GM18867 (cell line): Measurements from ENCODE around the gene EMD.
"Not testable (repeated sequence)": the region's sequence is repeated elsewhere in the genome, so short reads cannot be mapped to it uniquely, and the experiment has no call there.

Source experiments
- ATAC-seq: cut with Tn5 transposase; IDR thresholded peaks from one replicate; pipeline ENCODE4 v1.9.1; 2021; ENCODE audit warnings: mild to moderate bottlenecking, moderate library complexity; ENCODE audit not compliant: unreplicated experiment

The EMD gene

DNA sequence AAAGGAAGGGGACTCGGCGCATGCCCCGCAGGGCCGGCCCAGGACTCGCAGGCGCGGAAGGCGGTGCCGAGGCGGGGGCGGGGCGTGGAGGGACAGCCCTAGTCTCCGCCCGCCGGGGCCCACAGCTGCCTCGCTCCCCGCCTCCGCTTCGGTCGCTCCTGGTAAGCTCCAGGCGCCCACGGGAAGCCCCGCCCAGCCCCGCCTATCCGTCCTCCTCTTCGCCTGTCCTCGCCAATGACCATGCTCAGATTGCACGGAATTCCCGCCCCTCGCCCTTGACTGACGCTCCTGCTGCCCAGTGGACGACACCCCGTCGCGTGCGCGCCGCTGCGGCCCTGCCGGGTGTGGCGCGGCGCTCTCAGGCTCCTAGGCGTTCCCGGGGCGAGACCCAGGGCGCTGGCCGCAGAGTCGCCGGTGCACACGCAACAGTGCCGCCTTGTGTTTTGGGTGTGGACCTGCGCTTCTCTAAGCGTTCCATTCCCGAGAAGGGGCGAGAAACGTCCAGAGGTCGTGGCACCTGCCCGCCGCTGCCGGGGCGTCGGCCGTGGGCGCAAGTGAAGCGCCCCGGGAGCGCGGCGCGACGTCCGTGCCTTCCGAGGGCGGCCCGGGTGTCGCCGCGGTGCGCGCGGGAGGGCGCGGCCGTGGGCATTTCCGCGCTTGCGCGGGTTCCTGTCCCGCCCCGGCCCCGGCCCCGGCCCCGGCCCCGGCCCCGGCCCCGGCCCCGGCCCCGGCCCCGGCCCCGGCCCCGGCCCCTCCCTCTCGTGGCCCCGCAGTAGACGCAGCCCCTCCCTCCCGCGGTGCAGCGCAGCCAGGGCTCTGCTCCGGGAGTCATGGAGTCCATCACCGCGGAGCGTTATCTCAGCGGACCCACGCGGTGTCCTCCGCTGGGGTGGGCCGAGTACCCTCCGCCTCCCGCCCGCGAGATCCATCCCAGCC, 11.0 kb downstream of the EMD start:
- peak; percentile 67 for ATAC-seq

DNA sequence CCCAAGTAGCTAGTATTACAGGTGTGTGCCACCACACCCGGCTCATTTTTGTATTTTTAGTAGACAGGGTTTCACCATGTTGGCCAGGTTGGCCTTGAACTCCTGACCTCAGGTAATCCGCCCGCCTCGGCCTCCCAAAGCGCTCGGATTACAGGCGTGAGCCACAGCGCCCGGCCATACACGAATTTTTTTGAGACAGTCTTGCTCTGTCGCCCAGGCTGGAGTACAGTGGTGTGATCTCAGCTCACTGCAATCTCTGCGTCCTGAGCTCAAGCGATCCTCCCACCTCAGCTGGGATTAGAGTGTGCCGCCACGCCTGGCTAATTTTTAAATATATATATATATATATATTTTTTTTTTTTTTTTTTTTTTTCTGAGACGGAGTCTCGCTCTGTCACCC, 17.3 kb downstream of the EMD start:
- ATAC-seq, result not testable (repeated sequence)

DNA sequence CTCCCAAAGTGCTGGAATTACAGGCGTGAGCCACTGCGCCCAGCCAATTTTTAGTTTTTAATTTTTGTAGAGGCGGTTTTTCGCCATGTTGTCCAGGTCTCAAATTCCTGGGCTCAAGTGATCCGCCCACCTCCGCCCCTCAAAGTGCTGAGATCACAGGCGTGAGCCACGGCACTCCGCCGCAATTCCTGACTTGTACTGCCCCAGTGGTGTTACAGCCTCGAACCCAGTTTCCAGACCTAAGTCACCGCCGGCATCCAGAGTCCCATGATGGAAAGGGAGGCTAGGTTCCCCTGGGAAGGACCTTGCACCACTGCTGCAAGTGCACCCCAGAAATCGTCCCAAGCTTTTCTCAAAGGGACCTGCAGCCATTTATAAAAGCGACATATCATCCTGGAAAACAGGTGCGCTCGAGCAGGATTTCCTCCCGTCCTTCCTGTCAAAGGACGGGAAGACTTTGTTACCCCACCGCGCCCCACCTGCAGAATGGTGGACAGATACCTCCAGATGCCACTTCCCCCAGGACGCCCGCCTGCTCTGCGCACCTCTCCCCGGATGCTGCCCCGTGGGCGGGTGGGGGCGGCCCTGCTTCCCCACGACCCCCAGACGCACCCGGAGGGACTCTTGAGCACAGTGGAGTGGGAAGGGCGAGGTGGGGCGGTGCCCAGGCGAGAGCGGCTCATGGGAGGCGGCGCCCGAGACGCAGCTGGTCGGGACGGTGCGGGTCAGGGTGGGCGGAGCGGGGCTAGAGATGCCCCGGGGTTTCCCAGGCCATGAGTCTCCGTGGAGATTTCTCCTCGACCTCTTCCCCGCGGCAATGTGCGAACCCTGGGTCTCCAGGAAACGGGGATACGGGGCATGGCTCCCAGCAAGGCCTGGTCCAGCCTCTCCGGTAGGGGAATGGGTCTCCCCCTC, 18.1 kb downstream of the EMD start:
- ATAC-seq, result peak; percentile 47

DNA sequence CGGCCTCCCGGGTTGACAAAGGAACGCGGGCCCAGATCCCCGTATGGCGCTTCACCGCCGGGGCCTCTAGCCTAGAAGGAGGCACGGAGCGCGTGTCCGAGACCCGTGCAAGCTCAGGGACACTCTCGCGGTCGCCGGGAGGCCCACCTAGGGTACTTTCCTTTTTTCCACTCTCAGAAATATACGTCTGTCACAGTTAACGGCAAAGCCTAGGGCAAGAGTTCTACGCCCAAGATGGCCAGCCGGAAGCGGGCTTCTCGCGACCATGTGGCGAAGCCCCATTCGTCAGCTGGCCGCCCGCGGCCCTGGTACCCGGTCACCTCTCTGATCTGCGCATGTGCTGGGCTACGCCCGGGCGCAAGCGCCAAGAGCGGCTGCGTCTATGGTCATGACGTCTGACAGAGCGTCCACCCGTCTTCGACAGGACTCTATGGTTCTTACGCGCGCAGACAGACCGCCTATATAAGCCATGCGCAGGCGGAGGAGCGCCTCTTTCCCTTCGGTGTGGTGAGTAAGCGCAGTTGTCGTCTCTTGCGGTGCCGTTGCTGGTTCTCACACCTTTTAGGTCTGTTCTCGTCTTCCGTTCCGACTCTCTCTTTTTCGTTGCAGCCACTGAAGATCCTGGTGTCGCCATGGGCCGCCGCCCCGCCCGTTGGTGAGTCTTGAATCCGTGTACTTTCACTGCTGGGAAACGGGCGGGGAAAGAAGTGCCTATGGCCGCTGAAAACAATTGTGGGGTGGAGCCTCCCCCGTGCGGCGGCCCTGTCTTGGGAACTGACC, 19.0 kb downstream of the EMD start, which contains the start of gene RPL10:
TSS of gene RPL10 (plus strand) at position 490 of the 780 bp plus-strand sequence. CDS start at position 633, 143 bp downstream.
- peak; percentile 72 for ATAC-seq

DNA sequence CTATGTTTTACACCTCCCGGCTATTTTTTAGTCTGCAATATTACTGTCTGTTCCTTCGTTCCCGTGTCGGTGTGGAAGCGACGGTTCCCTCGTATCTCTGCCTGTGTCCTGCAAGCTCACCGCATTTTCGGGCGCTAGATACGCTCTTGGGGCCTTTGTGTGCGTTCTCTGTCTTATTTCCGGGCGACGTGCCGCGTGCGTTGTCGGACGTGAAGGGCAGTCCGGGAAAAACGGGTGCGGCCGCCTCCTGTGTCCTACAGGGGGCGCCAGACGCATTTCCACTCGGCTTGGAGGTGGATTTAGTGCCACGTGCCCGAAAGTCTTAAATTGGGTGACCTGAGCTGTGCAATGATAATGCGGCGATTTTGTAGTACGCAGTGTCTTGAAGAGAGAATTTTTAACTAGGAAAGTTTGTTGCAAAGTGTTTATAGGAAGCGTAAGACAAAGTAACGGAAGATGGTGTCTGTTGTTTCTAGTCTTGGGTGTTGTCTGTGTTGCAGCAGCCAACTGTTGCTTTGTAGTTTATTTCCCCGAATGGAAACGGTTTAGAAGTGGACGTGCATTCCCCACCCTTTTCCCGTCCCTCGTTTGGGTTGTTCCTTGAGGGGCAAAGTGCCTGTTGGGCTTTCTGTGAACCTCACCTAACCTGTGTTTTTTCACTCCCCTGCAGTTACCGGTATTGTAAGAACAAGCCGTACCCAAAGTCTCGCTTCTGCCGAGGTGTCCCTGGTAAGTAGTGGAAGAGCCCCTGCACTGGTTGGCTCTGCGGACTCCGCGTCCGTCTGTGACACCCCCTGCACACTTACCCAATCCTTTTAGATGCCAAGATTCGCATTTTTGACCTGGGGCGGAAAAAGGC, 19.8 kb downstream of the EMD start:
- peak; percentile 22 for ATAC-seq

DNA sequence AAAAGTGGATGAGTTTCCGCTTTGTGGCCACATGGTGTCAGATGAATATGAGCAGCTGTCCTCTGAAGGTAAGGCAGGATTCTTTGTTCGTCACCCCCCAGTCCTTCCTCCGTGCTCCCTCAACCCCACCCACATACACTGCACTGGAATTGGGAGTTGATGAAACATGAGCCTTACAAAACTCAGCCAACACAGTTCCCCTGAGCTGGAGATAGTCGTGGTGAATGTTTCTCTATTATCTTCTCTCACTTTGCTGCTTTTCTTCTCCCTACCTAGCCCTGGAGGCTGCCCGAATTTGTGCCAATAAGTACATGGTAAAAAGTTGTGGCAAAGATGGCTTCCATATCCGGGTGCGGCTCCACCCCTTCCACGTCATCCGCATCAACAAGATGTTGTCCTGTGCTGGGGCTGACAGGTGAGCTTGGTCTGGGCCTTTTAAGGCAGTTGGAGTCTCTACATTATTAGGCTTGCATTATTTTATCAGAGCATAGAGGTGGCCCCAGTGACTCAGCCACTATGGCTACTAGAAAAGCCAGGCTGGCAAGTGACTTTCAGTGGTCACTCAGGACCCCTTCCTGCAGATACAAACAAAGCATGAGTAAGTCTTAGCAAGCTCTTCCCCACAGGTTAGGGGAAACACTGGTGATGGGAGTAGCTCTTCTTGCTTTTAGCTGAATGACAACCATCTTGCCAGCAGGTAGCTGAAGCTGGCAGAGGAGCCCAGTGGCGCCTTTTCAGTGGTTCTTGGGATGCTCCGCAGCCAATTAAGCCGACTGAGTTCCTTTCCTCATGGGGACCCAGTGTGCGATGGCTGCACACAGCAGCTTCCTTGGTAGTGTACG, 20.7 kb downstream of the EMD start:
- ATAC-seq, result no peak

DNA sequence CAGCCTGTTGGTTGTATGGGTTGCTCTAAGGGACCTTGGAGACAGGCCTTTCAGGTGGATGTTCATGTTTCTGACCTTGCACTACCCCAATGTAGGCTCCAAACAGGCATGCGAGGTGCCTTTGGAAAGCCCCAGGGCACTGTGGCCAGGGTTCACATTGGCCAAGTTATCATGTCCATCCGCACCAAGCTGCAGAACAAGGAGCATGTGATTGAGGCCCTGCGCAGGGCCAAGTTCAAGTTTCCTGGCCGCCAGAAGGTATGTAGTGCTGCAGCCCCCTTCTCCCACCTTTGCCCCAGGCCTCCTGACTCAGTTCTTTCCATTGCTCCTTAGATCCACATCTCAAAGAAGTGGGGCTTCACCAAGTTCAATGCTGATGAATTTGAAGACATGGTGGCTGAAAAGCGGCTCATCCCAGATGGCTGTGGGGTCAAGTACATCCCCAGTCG, 21.3 kb downstream of the EMD start:
- ATAC-seq, result not testable (repeated sequence)

DNA sequence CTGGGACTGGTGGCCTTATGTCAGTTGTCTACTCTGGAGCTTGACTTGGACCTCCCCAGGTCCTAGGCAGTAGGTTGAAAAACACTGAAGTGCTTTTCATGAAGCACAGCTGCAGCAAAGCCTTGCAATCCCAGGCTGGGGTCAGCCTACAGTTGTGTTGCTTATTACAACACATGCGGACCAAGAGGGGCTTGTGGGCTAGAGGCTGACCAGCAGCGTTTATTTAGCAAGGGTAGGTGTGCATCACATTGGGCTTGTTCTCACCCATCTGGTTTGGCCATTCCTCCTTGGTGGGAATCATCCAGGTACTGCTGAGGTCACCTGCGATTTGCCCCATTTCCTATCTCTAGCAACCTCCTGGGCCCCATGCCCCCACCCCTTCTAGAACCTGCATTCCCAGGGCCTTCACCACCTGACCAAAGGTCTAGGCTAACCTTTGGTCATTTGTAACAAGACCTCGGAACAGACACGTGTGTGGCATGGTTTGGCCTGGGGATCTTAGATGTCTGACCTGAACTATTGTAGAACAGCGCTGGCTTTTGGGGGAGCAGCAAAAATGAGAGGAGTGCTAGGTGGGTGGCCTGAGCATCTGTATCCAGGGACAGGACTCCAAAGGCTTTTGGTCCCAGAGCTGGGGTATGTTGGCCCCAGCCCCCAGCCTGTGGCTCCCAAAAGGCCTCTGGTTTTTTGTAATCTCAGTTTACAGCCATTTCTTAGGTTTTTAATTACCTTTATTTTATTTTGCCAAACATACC, 22.1 kb downstream of the EMD start:
- no peak for ATAC-seq

DNA sequence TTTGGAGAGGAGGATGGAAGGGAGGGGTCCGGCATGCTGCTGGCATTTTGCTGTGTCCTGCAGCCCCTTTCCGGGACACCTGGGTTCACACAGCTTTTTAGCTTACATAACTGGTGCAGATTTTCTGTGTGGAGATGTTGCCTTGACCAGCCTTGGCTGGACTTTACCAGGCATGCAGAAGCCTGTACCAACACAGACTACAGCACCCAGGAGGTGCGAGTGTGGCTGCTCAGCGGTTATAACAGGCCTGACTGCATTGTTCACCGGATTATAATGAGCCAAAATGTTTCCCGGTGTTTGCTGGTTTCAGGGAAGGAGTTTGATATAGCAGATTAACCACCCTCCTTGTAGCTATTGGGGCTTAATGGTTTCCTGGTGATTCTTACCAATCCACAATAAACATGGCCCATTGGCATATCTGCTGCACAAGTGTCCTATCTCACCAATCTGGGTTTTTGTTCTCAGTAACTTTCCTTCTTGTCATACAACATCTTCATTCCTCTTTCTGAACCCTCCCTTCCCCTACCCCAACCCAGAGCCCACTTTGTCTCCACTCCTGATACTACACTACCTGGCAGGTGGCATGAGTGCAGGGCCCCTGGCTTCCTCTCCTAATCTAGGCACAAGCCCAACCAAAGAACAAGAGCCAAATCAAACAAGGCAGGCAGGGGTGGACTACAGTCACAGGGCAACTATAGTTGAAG, 23.0 kb downstream of the EMD start:
- no peak for ATAC-seq

DNA sequence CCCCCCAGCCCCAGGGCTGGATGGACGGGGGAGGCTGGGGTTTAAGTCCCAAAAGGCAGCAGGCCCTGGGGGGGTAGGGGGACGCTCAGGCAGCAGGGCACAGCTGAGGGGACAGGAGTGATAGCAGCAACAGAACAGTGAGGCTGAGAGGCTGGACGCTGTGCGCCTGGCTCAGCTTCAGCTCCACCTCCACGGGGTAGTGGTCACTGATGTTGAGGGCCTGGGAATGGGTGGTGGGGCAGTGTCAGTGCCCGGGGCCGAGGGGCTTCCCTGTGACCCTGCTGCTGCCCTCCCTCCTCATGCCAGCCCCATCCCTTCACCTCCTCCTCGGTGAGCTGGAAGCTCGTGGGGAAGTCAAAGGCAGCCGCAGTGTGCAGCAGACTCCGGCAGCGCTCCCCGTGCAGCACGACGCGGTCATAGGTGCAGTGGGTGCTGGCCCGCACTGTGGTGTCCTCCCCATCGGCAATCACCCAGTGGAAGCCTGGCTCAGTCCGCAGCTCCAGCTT, 23.6 kb downstream of the EMD start:
- ATAC-seq, result no peak

DNA sequence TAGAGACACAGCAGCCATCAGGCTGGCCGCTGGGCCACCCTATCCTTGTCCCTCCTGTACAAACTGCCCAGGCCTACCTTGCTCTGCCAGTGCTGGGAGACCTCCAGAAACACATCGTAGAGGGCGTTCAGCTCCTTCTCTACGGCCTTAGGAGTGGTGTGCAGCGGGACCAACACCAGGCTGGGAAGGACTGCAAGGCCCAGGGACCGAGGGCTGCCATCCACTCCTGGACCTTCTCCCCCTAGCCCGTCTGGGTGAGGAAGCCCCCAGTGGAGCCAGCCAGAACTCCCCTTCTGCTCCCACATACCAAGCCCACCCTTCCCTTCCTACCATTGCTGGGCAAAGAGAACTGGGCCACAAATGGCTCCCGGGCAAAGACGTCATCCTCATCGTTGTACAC, 24.1 kb downstream of the EMD start:
- ATAC-seq, result no peak

DNA sequence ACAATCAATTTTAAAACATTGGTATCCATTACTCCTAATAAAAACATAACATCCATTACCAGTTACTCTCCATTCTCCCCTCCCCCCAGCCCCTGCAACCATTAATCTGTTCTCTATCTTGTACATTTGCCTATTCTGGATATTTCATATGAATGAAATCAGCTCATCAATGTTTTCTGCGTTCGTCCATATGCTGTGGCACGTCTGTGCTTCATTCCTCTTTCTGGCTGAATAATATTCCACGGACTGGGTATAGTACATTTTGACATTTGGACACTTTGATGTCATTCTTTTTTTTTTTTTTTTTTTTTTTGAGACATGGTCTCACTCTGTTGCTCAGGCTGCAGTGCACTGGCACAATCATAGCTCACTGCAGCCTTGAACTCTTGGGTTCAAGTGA, 24.8 kb downstream of the EMD start:
- ATAC-seq, result no peak

DNA sequence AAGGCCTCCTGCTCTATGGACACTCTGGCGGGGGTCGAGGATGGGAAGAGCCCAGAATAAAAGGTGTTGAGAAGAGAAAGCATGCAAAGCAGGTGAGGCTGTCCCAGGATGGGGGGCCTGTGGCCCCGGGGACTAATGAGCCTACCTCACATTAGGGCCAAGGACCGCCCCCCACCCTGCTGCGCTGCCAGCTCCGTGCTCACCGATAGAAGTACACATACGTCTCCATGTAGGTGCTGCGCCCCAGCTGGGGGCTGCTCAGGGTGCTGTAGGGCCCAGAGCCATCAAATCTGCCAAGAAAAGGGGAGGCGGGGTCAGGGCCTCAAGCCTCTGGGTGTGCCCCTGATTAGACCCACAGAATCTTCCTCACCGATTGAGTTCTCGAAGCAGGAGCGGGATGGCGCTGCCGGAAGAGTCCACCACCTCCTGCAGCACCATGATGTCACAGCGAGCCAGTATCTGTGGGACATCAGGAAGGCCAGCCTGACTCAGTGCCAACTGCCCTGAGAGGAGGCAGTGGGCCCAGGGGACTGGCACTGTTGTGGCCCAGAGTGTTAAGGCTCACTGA, 25.6 kb downstream of the EMD start:
- ATAC-seq, result no peak

DNA sequence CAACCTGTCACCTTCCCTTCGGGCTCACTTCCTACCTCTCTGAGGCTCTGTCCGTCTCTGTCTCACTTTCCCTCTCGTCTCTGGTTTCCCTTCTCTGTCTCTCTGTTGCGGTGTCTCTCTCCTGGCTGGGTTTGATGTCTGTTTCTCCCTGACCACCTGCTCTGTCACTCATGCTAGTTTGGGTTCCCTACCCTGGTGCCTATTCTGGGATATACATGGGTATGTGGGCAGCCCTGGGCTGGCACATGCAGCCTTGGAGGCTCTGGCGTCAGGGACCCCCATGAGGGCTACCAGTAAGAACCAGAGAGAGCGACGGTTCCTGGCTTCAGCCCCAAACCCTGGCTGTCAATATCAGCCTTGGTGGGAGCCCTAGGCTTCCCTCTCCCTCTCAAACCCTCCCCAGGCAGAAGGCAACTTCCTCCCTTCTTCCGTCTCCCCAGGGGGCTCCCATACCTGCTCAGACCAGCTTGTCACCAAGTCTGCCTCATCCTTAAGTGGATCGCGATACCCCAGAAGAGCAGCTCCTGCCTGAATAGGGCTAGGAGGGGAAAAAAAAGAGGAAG, 29.6 kb downstream of the EMD start:
- ATAC-seq, result no peak

DNA sequence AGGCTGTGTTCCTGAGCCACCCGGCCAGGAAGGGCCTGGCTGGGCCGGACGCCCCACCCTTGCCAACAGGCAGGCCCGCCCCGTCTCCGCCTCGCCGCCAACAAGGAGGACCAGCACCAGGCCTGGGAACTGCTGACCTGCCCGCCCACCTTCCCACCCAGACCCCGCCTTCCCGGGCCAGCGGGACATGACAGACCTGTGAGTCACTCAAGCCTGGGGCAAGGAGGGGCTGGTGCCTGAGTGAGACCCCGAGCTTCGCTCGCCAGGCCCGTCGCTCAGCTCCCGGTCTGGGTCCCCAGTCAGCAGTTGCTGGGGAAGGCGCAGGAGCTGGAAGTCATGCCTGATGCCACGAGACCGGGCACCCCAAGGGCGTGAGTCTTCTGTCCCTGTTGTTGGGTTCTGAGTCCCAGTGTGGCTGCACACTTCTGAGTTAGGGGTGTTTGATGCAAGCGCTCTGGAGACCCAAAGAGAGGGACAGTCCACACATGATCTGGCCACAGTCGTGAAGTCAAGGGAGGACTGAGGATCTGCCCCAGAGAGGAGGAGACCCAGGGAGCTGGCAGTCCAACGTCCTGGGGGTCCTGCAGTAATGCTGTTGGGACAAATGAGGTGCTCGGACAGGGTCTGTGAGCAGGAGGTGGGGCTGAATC, 30.3 kb downstream of the EMD start, which contains the start of gene DNASE1L1:
TSS of gene DNASE1L1 (minus strand) at position 33 of the 650 bp plus-strand sequence. CDS start 3,686 bp downstream, outside the sequence.
- ATAC-seq, result peak; percentile 42

DNA sequence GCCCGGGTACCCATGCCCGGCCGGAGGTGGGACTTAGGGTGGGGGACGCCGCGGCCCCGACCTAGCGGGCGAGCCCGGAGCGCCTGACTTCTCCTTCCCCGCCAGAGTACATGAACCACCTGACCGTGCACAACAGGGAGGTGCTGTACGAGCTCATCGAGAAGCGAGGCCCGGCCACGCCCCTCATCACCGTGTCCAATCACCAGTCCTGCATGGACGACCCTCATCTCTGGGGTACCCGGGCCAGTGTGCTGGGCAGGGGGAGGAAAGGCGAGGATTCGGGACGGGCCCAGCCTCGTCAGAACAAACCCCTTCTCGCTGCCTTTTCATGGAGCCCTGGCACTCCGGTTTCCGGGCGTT, 32.9 kb downstream of the EMD start:
- peak; percentile 52 for ATAC-seq
